Lower leg skin (tissue), 4 donors: Measurements from ENCODE around the gene JMJD1C. TPM values are rescaled to one million over a fixed set of nuclear protein-coding genes. Genes with fewer than 3 reads are reported as not detected.
A peak's percentile ranks its signal among the peaks of the same experiment; 100 is the strongest.

ENCODE experiments used
- DNase-seq, 2 donors: peaks; one replicate each; pipeline ENCODE4 v3.0.0-alpha.2; 2019; ENCODE audit warnings: low spot score in 2 of 2
- H3K4me3 ChIP-seq: fragments of 200-600 bp; sonication (generic); 2 replicates; pipeline ENCODE4 v1.5.1; 2017; ENCODE audit warnings: mild to moderate bottlenecking, low read depth; ENCODE audit not compliant: poor library complexity, severe bottlenecking
- CTCF ChIP-seq, 3 donors: fragments of 450-650 bp; IDR thresholded peaks; one replicate each; pipeline ENCODE4 v1.5.1; 2016; ENCODE audit warnings: antibody characterized with exemption in 3 of 3, mild to moderate bottlenecking in 3 of 3, moderate library complexity in 2 of 3
- POLR2A ChIP-seq, 2 donors: fragments of 450-650 bp; IDR thresholded peaks; one replicate each; pipeline ENCODE4 v1.6.1; 2016 to 2017; ENCODE audit warnings: antibody characterized with exemption in 2 of 2, mild to moderate bottlenecking in 1 of 2, moderate library complexity in 1 of 2
- WGBS, 2 donors: methylation state at CpG; one replicate each; pipeline ENCODE4 v1.1.5; 2018; 5-methylcytosine and 5-hydroxymethylcytosine counted together
- intact Hi-C: fragments of 100-400 bp; cut with DNase I; formaldehyde crosslinking; loops from one replicate; pipeline ENCODE4 v1.15.0; 2023; ENCODE audit warnings: low total_unique reads
- total RNA-seq, 4 donors: library from RNA; depleted of rRNA; stranded (reverse); fragments of >200 nt; gene quantifications; one replicate each; pipeline ENCODE4 v1.1.0, GENCODE V29; 2016

The JMJD1C gene
- total RNA-seq, 4 donors from 2014 or later: 82.0 to 92.5 (median 84.9) TPM

- WGBS, 2 donors: 21 to 30% methylated on average over 7 of the region's 7 CpGs
- intact Hi-C loops: loop anchor here (10.0 kb wide), 1 partner anchor 518 kb away; no protein-coding TSS in a partner anchor
- DNase-seq: peak in 1 of 2 donors; percentile 23
- H3K4me3 ChIP-seq: no peak overlapping the region
- TF ChIP-seq POLR2A (IDR thresholded peaks at IDR 0.05): no peak
- no peak for TF ChIP-seq CTCF (IDR thresholded peaks at IDR 0.05)
These were observed 258.6 kb downstream of the JMJD1C start for GRCh38 chr10:63206997-63207811.

GRCh38 chr10:63206576-63206975 lies 259.2 kb downstream of the JMJD1C start:
- intact Hi-C loops: loop anchor here (10.0 kb wide), 1 partner anchor 518 kb away; no protein-coding TSS in a partner anchor
- DNase-seq: no peak
- H3K4me3 ChIP-seq: no peak overlapping the region
- no peak for TF ChIP-seq CTCF (IDR thresholded peaks at IDR 0.05)
- TF ChIP-seq POLR2A (IDR thresholded peaks at IDR 0.05): no peak

DNA sequence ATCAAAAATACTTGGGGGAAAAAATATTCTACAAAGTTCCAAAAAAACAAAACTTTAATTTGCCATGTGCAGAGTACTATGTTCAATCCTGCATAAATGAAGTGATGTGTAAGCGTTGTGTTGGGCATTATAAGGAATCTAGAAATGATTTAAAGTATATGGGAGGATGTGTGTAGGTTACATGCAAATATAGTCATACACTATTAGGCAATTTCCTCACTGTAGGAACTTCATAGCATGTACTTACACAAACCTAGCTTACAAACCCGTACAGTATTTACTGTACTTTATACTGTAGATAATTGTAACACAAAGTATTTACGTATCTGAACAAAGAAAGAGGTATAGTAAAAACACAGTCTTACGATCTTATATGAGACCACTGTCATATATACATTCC lies 260.4 kb downstream of the JMJD1C start:
- no peak for DNase-seq
- intact Hi-C loops: loop anchor here (10.0 kb wide), 1 partner anchor 519 kb away; no protein-coding TSS in a partner anchor
- H3K4me3 ChIP-seq: no peak overlapping the region
- 91 to 94% methylated on average over 4 of the region's 4 CpGs for WGBS, 2 donors
- TF ChIP-seq POLR2A (IDR thresholded peaks at IDR 0.05): no peak
- TF ChIP-seq CTCF (IDR thresholded peaks at IDR 0.05): no peak

DNA sequence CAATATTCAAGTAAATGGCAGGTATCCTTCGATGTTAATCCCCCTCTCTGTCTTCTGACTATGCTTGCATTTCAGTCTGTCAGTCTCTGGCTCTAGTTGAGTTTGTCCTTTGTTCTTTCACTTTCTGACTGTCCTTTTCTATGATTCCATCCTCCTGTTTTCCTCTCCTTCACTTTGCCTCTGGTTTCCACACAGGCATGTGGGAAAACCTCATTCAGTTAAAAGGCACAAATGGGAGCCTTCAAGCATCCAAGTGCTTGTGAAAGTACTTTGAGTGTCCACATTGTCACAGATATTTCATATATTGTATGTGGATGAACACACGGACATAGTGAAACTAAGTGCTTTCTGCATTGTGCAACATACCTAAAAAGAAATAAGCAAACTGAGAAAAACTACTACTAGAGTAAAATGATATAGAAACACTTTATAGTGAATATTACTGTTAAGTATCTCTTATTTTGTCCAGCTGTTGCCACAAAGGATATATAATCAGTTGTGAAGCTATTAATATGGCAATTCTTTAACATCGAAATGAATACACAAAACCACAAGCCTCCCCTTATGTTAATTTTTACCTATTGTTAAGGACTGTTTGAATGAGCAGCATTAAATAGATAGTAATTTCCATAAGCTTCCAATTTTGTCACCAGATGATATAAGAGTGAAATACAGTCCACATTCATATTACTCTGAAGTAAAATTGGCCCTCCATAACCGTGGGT lies 260.9 kb downstream of the JMJD1C start:
- TF ChIP-seq CTCF (IDR thresholded peaks at IDR 0.05) (no peak), POLR2A (IDR thresholded peaks at IDR 0.05) (no peak)
- DNase-seq: no peak
- WGBS, 2 donors: 84 to 85% methylated on average over 4 of the region's 4 CpGs
- intact Hi-C loops: loop anchor here (10.0 kb wide), 1 partner anchor 520 kb away; no protein-coding TSS in a partner anchor
- H3K4me3 ChIP-seq: no peak overlapping the region

DNA sequence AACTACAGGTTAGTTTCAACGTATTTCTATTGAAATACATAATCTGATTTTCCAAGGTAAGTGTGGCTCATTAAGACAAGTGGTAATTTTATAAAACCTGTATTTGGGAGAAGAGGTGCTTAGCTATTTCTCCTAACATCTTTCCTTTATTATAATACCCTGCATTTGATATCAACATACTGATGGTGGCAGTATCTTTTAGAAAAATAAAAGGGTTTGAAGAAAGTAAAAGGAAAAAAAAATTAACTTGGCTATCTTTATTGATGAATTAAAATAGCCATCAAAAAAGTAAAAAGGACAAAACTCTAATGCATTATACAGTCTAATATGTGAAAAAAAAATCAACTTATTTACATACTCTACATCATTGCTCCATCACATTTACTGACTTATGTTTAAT lies 264.7 kb downstream of the JMJD1C start:
- intact Hi-C loops: loop anchor here (10.0 kb wide), 1 partner anchor 524 kb away; no protein-coding TSS in a partner anchor
- WGBS, 2 donors: 0% methylated on average over 1 of the region's 1 CpG
- no peak for DNase-seq
- TF ChIP-seq POLR2A (IDR thresholded peaks at IDR 0.05) (no peak), CTCF (IDR thresholded peaks at IDR 0.05) (no peak)
- H3K4me3 ChIP-seq: no peak overlapping the region
